GM12873 (cell line): ENCODE data around the gene HID1.

Experiments used
- CTCF ChIP-seq: IDR thresholded peaks from 2 replicates; pipeline ENCODE4 v1.5.1; 2012; ENCODE audit warnings: low read depth, mild to moderate bottlenecking, moderate library complexity, low read length, control low read depth; ENCODE audit not compliant: insufficient read depth; ENCODE audit errors: missing control alignments

The HID1 gene

GRCh38 chr17:75004371-75004770 is 31.8 kb upstream of the HID1 start:
- no peak for TF ChIP-seq CTCF

GRCh38 chr17:75003957-75004355 is 31.4 kb upstream of the HID1 start:
- no peak for TF ChIP-seq CTCF

GRCh38 chr17:75003070-75003956 is 30.8 kb upstream of the HID1 start:
- TF ChIP-seq CTCF, result no peak

- TF ChIP-seq CTCF, result no peak
Measured at GRCh38 chr17:75001915-75002843, 29.6 kb upstream of the HID1 start.

DNA sequence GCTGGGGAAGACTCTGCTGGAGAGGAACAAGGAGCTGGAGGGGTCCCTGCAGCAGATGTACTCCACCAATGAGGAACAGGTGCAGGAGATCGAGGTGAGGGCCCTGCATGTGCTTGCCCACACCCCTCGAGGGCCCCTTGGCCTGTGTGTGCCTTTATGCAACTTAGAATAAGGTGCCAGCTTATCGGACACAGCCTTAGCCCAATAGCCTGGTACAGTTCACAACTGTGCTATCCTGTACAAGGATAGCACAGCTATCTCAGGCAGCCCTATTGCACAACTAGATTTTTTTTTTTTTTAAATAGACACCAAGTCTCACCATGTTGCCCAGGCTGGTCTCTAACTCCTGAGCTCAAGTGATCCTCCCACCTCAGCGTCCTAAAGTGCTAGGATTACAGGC is 27.0 kb upstream of the HID1 start:
- TF ChIP-seq CTCF, result no peak

GRCh38 chr17:74998783-74999182 is 26.2 kb upstream of the HID1 start:
- no peak for TF ChIP-seq CTCF

- no peak for TF ChIP-seq CTCF
Measured at GRCh38 chr17:74995847-74996246, 23.3 kb upstream of the HID1 start.
